Mesothelial cell of epicardium (in vitro differentiated cells): Measurements from ENCODE around the gene ACTL10. TPM values are rescaled to one million over a fixed set of nuclear protein-coding genes. Genes with fewer than 3 reads are reported as not detected.

Source experiments
- DNase-seq, 2 experiments: peaks; one replicate each; pipeline ENCODE4 v3.0.0; 2021; ENCODE audit warnings: low spot score in 2 of 2; ENCODE audit not compliant: unreplicated experiment in 2 of 2
- H3K27ac Mint-ChIP-seq: 2 replicates; pipeline ENCODE4 v1.8.0; 2021; ENCODE audit warnings: mixed read lengths
- H3K27me3 Mint-ChIP-seq: 2 replicates; pipeline ENCODE4 v1.8.0; 2021; ENCODE audit warnings: low read depth, mixed read lengths
- H3K36me3 Mint-ChIP-seq: 2 replicates; pipeline ENCODE4 v1.8.0; 2021; ENCODE audit warnings: mixed read lengths
- H3K4me1 Mint-ChIP-seq: 2 replicates; pipeline ENCODE4 v1.8.0; 2021; ENCODE audit warnings: mixed read lengths
- H3K4me3 Mint-ChIP-seq: 2 replicates; pipeline ENCODE4 v1.8.0; 2021; ENCODE audit warnings: mild to moderate bottlenecking, moderate library complexity, mixed read lengths
- H3K9me3 Mint-ChIP-seq: 2 replicates; pipeline ENCODE4 v1.8.0; 2021; ENCODE audit warnings: mixed read lengths
- total RNA-seq: library from RNA; stranded (reverse); gene quantifications from 3 replicates; pipeline ENCODE4 v1.2.1, GENCODE V29; 2021
- TF ChIP-seq, protein P1 (sequence below): fragments of 200-600 bp; sonication (generic); IDR thresholded peaks from one replicate; pipeline ENCODE4 v1.5.0; 2021; ENCODE audit warnings: antibody characterized with exemption; ENCODE audit not compliant: unreplicated experiment

Gene ACTL10
- total RNA-seq, 1 donor from 2014 or later, result 0.63 TPM

DNA sequence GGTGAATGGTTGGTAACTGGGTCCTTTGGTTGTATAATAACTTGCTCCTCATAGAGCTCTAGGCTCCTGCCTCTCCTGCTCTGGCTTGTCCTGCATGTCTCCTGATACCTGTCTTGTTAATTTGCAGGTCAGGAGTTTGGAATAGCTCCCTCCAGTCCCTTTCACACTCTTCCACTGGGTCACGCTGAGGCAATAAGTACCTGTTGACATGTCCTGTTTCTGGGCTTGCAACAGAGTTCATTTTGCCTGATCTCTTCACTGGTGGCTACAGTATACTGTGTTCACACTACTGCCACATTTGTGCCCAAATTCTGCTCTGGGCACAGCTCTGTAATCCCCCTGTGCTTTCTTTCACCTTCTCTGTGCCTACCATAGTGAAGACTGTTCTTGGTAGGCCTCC, 30.0 kb upstream of the ACTL10 start:
- Mint-ChIP-seq H3K4me1 (no peaks in the 10 kb centered on the region), H3K36me3 (peaks cover 42% of the 10 kb centered on the region), H3K27me3 (no peaks in the 10 kb centered on the region), H3K4me3 (no peak overlapping the region), H3K27ac (no peak overlapping the region), H3K9me3 (no peaks in the 10 kb centered on the region)
- no peak for DNase-seq
- TF ChIP-seq, protein P1, sequence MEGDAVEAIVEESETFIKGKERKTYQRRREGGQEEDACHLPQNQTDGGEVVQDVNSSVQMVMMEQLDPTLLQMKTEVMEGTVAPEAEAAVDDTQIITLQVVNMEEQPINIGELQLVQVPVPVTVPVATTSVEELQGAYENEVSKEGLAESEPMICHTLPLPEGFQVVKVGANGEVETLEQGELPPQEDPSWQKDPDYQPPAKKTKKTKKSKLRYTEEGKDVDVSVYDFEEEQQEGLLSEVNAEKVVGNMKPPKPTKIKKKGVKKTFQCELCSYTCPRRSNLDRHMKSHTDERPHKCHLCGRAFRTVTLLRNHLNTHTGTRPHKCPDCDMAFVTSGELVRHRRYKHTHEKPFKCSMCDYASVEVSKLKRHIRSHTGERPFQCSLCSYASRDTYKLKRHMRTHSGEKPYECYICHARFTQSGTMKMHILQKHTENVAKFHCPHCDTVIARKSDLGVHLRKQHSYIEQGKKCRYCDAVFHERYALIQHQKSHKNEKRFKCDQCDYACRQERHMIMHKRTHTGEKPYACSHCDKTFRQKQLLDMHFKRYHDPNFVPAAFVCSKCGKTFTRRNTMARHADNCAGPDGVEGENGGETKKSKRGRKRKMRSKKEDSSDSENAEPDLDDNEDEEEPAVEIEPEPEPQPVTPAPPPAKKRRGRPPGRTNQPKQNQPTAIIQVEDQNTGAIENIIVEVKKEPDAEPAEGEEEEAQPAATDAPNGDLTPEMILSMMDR, result no peak

DNA sequence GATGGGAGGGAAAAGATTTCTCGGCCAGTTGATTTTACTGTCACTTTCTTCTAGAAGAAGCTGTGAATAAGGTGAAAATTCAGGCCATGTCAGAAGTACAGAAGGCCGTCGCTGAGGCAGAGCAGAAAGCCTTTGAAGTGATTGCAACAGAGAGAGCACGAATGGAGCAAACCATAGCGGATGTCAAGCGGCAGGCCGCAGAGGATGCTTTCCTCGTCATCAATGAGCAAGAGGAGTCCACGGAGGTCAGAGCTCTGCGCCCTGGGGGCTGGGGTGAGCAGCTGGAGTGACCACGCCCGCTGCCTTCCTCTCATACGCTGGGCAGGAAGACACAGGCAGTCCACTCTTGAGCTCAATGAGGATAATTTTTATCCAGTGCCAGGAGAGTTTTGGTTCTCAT, 26.5 kb upstream of the ACTL10 start:
- H3K4me1 Mint-ChIP-seq, result no peaks in the 10 kb centered on the region
- no peak overlapping the region for H3K4me3 Mint-ChIP-seq
- no peaks in the 10 kb centered on the region for H3K27me3 Mint-ChIP-seq
- no peaks in the 10 kb centered on the region for H3K9me3 Mint-ChIP-seq
- H3K36me3 Mint-ChIP-seq, result peaks cover 43% of the 10 kb centered on the region
- no peak overlapping the region for H3K27ac Mint-ChIP-seq
- DNase-seq, result peak in 1 of 2 experiments; percentile 33
- TF ChIP-seq, protein P1, result no peak

DNA sequence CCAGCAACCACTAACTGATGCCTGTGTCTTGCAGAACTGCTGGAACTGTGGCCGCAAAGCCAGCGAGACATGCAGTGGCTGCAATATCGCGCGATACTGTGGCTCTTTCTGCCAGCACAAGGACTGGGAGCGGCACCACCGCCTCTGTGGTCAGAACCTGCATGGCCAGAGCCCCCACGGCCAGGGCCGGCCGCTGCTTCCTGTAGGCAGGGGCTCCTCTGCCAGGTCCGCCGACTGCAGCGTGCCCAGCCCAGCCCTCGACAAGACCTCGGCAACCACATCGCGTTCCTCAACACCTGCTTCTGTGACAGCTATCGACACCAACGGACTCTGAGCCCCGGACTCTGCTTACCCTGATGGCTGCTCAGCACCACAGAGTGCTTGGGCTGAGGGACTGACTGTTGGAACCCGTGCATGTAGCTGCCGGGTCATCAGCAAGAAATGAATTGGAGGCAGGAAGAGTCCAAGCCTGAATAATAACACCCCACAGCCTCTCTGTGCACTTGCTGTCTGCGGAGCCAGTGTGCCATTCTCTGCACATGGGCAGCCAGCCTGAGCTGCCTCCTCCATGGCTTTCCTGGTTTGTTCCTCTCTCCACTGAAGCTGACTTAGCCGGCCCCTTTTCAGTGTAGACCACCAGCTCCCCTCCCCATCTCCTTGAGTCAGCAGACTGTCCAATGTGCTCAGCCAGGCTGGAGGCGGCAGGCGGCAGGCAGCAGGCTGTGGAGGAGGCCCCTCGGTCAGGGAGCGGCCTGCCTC, 22.3 kb upstream of the ACTL10 start:
- no peak for DNase-seq
- TF ChIP-seq, protein P1, result no peak
- Mint-ChIP-seq H3K36me3 (peaks cover 34% of the 10 kb centered on the region), H3K27ac (no peak overlapping the region), H3K9me3 (no peaks in the 10 kb centered on the region), H3K4me1 (peaks cover 19% of the 10 kb centered on the region), H3K4me3 (no peak overlapping the region), H3K27me3 (no peaks in the 10 kb centered on the region)

DNA sequence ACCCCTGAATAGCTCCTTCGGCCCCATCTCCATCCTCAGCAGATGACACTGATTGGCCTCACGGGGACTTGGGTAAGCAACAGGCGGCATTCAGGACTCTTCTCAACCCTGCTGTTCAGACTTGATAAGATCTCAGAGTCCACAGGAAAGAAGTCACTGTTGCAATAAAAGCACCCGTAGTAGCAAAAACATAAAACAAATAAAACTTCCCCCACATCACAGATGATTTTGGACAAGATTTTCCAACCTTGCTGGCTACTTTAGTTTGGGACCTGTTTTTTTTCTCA, 21.7 kb upstream of the ACTL10 start:
- H3K9me3 Mint-ChIP-seq, result no peaks in the 10 kb centered on the region
- no peak overlapping the region for H3K27ac Mint-ChIP-seq
- H3K36me3 Mint-ChIP-seq, result peaks cover 29% of the 10 kb centered on the region
- H3K4me3 Mint-ChIP-seq, result no peak overlapping the region
- no peak for DNase-seq
- H3K27me3 Mint-ChIP-seq, result no peaks in the 10 kb centered on the region
- peaks cover 24% of the 10 kb centered on the region for H3K4me1 Mint-ChIP-seq
- TF ChIP-seq, protein P1, result no peak

DNA sequence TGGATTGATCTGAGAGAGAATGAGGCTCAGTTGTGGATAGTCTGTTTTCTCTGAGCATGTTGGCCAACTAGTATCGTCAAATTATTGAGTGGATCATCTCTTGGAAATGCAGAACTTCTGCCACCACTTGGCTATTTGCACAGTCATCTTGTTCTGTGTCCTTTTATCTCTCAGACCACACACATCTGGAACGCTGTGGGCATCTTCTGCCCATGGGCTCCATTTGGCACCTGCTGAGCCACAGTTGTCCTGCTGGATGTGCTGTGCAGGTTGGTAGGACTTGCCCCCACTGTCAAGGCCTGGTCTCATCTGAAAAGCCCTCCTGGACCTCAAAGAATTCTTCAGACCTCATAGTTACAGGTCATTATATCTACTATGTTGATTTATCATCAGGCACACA, 21.3 kb upstream of the ACTL10 start:
- Mint-ChIP-seq H3K4me3 (no peak overlapping the region), H3K27me3 (no peaks in the 10 kb centered on the region)

More for the DNA sequence above, 21.3 kb upstream of the ACTL10 start:
- Mint-ChIP-seq H3K9me3 (no peaks in the 10 kb centered on the region), H3K27ac (no peak overlapping the region), H3K4me1 (peaks cover 27% of the 10 kb centered on the region), H3K36me3 (peaks cover 26% of the 10 kb centered on the region)
- no peak for DNase-seq
- TF ChIP-seq, protein P1, result no peak
